NCI-H69 (cell line): Measurements from ENCODE around the gene PSMA7.

Source experiments
- DNase-seq: peaks from one replicate; lab custom pipeline; 2025; lab: John Stamatoyannopoulos, UW

Gene PSMA7

DNA sequence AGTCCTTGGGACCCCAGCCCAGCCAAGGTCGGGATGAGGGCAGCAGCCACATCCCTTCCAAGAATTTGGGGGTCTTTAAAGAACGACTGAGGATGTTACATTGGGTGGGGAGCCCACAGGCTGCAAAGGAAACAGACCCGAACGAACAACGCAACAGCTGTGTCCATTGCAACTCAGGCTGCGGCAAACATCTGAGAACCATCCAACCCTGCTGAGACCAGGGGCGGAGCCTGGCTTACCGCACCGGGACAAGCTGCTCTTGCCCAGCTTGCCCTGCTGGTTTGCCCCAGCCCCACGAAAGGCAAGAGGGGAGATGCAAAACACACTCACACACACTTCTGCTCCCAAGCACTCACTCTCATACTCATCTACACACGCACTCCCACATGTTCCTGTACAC is 56.0 kb downstream of the PSMA7 start:
- no peak for DNase-seq
